ENCODE measurements around the gene RTKN2.

GRCh38 chr10:62297857-62298256, 29.2 kb upstream of the RTKN2 start:
- TF ChIP-seq ZNF274 (IDR thresholded peaks at IDR 0.05; ENCODE audit: low read depth, low read length) (no peak), YY1 (IDR thresholded peaks at IDR 0.05; ENCODE audit: insufficient read depth, insufficient read length) (no peak)
